ENCODE data around the gene CARS1.
"Not testable (repeated sequence)": the region's sequence is repeated elsewhere in the genome, so short reads cannot be mapped to it uniquely, and the experiment has no call there.

Gene CARS1

GRCh38 chr11:3090096-3090901, 33.1 kb upstream of the CARS1 start:
- DNase-seq (ENCODE audit: low read depth in 2 of 2), result no peak

- no peak for DNase-seq (ENCODE audit: low read depth in 2 of 2)
Observed at GRCh38 chr11:3089236-3090061, 32.2 kb upstream of the CARS1 start.

- DNase-seq (ENCODE audit: low read depth in 2 of 2), result no peak
Observed at GRCh38 chr11:3088806-3089205, 31.6 kb upstream of the CARS1 start.

GRCh38 chr11:3087821-3088800, 30.9 kb upstream of the CARS1 start:
- no peak for DNase-seq (ENCODE audit: low read depth in 2 of 2)

- no peak for DNase-seq (ENCODE audit: low read depth in 2 of 2)
Observed at GRCh38 chr11:3087373-3087772, 30.1 kb upstream of the CARS1 start.

- no peak for DNase-seq (ENCODE audit: low read depth in 2 of 2)
Observed at GRCh38 chr11:3086671-3087150, 29.5 kb upstream of the CARS1 start.

GRCh38 chr11:3086114-3086513, 28.9 kb upstream of the CARS1 start:
- DNase-seq (ENCODE audit: low read depth in 2 of 2), result no peak

- DNase-seq (ENCODE audit: low read depth in 2 of 2), result no peak
Observed at GRCh38 chr11:3085052-3085451, 27.8 kb upstream of the CARS1 start.

GRCh38 chr11:3083321-3083720, 26.1 kb upstream of the CARS1 start:
- no peak for DNase-seq (ENCODE audit: low read depth in 2 of 2)

- no peak for DNase-seq (ENCODE audit: low read depth in 2 of 2)
Observed at GRCh38 chr11:3081386-3081751, 24.1 kb upstream of the CARS1 start.

- no peak for DNase-seq (ENCODE audit: low read depth in 2 of 2)
Observed at GRCh38 chr11:3080733-3081385, 23.6 kb upstream of the CARS1 start.

GRCh38 chr11:3080104-3080503, 22.9 kb upstream of the CARS1 start:
- DNase-seq (ENCODE audit: low read depth in 2 of 2), result no peak

- DNase-seq (ENCODE audit: low read depth in 2 of 2), result no peak
Observed at GRCh38 chr11:3077846-3078440, 20.7 kb upstream of the CARS1 start.

GRCh38 chr11:3077189-3077836, 20.1 kb upstream of the CARS1 start:
- no peak for DNase-seq (ENCODE audit: low read depth in 2 of 2)

- no peak for DNase-seq (ENCODE audit: low read depth in 2 of 2)
Observed at GRCh38 chr11:3074912-3075589, 17.8 kb upstream of the CARS1 start.

- DNase-seq (ENCODE audit: low read depth in 2 of 2), result peak; percentile 29 to 42
Observed at GRCh38 chr11:3073029-3073435, 15.8 kb upstream of the CARS1 start.

GRCh38 chr11:3069425-3069824, 12.2 kb upstream of the CARS1 start:
- DNase-seq (ENCODE audit: low read depth in 2 of 2), result no peak

- not testable (repeated sequence) for DNase-seq (ENCODE audit: low read depth in 2 of 2)
Observed at GRCh38 chr11:3066308-3066707, 9.1 kb upstream of the CARS1 start.

GRCh38 chr11:3064709-3065108, 7.5 kb upstream of the CARS1 start:
- not testable (repeated sequence) for DNase-seq (ENCODE audit: low read depth in 2 of 2)

GRCh38 chr11:3063876-3064275, 6.7 kb upstream of the CARS1 start:
- DNase-seq (ENCODE audit: low read depth in 2 of 2), result not testable (repeated sequence)

Measured in fibroblast of skin of left quadriceps (primary cell).